ENCODE results near the gene RAET1L.
"Not testable (repeated sequence)": the region's sequence is repeated elsewhere in the genome, so short reads cannot be mapped to it uniquely, and the experiment has no call there.

The RAET1L gene

GRCh38 chr6:149991838-149992237 lies 33.5 kb downstream of the RAET1L start:
- Histone ChIP-seq H3K27me3 (ENCODE audit: insufficient read depth, low read length, poor library complexity) (peaks cover 47% of the 10 kb centered on the region), H3K4me2 (ENCODE audit: insufficient read depth, low read length) (peak overlapping the region; percentile 87), H3K4me1 (ENCODE audit: insufficient read depth, low read length) (peaks cover 30% of the 10 kb centered on the region), H3K9me3 (ENCODE audit: insufficient read depth, low read length, severe bottlenecking) (no peaks in the 10 kb centered on the region), H3K27ac (ENCODE audit: low read length) (no peak overlapping the region), H2AFZ (ENCODE audit: low read depth, low read length) (no peak overlapping the region), H3K79me2 (ENCODE audit: insufficient read depth, low read length) (no peaks in the 10 kb centered on the region), H3K36me3 (ENCODE audit: insufficient read depth, low read length) (no peaks in the 10 kb centered on the region), H3K9ac (ENCODE audit: low read depth, low read length) (no peak overlapping the region), H4K20me1 (ENCODE audit: insufficient read depth, low read length) (no peaks in the 10 kb centered on the region), H3K4me3 (ENCODE audit: low read depth in 1 of 2, low read length in 2 of 2) (peak overlapping the region in 1 of 2 experiments; percentile 66; a peak in 1 of 4 replicates)
- TF ChIP-seq, protein P1, sequence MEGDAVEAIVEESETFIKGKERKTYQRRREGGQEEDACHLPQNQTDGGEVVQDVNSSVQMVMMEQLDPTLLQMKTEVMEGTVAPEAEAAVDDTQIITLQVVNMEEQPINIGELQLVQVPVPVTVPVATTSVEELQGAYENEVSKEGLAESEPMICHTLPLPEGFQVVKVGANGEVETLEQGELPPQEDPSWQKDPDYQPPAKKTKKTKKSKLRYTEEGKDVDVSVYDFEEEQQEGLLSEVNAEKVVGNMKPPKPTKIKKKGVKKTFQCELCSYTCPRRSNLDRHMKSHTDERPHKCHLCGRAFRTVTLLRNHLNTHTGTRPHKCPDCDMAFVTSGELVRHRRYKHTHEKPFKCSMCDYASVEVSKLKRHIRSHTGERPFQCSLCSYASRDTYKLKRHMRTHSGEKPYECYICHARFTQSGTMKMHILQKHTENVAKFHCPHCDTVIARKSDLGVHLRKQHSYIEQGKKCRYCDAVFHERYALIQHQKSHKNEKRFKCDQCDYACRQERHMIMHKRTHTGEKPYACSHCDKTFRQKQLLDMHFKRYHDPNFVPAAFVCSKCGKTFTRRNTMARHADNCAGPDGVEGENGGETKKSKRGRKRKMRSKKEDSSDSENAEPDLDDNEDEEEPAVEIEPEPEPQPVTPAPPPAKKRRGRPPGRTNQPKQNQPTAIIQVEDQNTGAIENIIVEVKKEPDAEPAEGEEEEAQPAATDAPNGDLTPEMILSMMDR (IDR thresholded peaks at IDR 0.05; ENCODE audit: borderline replicate concordance, extremely low read depth, low read length, poor library complexity, severe bottlenecking) = no peak
- no peak for TF ChIP-seq EZH2 (IDR thresholded peaks at IDR 0.05; ENCODE audit: borderline replicate concordance, low read depth, low read length, severe bottlenecking)
- ATAC-seq (ENCODE audit: insufficient read depth, low read depth) (no peak), DNase-seq (no peak)

DNA sequence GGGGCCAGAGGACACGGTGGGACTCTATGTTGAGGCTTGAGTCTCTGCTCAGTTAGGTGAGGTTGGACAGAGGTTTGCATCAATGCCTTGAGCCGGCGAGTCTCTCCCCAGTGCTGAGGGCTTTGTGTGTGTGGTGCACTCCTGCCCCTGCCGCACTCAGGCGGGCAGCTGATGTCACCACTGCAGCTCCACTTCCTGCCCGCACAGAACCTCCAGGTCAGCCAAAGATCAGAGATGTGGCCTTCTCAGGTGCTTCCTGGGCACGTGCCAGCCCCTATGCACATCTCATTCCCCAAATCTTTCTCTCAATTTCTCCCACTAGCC lies 33.9 kb downstream of the RAET1L start:
- peak; percentile 26 for DNase-seq
- peak overlapping the region; percentile 49 for H3K9ac ChIP-seq (ENCODE audit: low read depth, low read length)
- peak; percentile 62 for ATAC-seq (ENCODE audit: insufficient read depth, low read depth)
- H3K36me3 ChIP-seq (ENCODE audit: insufficient read depth, low read length); H3K79me2 ChIP-seq (ENCODE audit: insufficient read depth, low read length); H4K20me1 ChIP-seq (ENCODE audit: insufficient read depth, low read length); H3K27ac ChIP-seq (ENCODE audit: low read length); H3K9me3 ChIP-seq (ENCODE audit: insufficient read depth, low read length, severe bottlenecking): not testable (repeated sequence)
- peaks cover 51% of the 10 kb centered on the region for H3K27me3 ChIP-seq (ENCODE audit: insufficient read depth, low read length, poor library complexity)
- peak overlapping the region; percentile 79; the same call in 1 of the 2 replicates for H2AFZ ChIP-seq (ENCODE audit: low read depth, low read length)
- peak overlapping the region; percentile 87 for H3K4me2 ChIP-seq (ENCODE audit: insufficient read depth, low read length)
- H3K4me1 ChIP-seq (ENCODE audit: insufficient read depth, low read length) = peaks cover 30% of the 10 kb centered on the region
- H3K4me3 ChIP-seq (ENCODE audit: low read depth in 1 of 2, low read length in 2 of 2) = peak overlapping the region in 1 of 2 experiments; percentile 66; a peak in 2 of 4 replicates

DNA sequence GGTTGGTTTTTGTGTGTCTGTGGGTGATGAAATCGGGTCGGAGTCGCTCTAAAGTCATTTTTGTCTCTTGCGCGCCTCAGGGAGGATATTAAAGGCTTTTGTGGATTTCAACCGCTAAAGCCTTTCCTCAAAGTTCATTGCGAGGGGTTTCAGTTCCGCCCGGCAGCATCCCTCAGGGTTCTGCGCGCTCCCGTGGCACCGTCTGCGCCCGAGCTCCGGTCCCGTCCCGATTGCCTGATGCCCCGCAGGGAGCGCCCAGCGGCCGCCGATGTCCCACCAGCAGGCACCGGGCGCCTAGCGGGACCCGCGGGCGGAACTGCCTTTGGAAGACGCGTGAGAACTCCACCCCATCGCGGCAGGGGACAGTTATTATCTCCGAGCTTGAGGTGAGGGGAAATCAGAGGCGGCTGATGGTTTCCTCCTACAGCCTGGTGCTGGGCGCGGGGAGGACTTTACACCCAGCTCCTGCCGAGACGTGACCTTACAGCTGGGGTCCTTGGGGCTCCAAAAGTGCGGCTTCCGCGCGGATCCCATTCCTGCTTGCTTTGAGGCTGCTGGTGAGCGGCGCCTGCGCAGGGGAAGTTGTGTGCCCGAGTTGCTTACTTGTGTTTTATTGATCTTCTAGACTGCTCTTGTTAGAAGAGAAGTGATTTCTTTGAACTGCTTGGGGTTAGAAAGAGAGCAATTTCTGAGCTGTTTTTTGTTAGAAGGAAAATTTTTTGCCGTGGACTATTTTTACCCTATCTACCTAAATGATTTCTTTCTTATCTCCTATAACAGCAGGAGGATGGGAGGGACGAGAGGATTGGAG lies 34.5 kb downstream of the RAET1L start:
- no peak overlapping the region; the same call in 1 of the 2 replicates for H3K27ac ChIP-seq (ENCODE audit: low read length)
- DNase-seq = peak; percentile 44
- H3K9me3 ChIP-seq (ENCODE audit: insufficient read depth, low read length, severe bottlenecking) = no peaks in the 10 kb centered on the region
- H4K20me1 ChIP-seq (ENCODE audit: insufficient read depth, low read length) = no peaks in the 10 kb centered on the region
- H3K4me1 ChIP-seq (ENCODE audit: insufficient read depth, low read length) = peaks cover 30% of the 10 kb centered on the region
- H3K36me3 ChIP-seq (ENCODE audit: insufficient read depth, low read length) = no peaks in the 10 kb centered on the region
- peak overlapping the region; percentile 87 for H3K4me2 ChIP-seq (ENCODE audit: insufficient read depth, low read length)
- H3K79me2 ChIP-seq (ENCODE audit: insufficient read depth, low read length) = no peaks in the 10 kb centered on the region
- ATAC-seq (ENCODE audit: insufficient read depth, low read depth) = peak; percentile 60
- peak overlapping the region; percentile 49 for H3K9ac ChIP-seq (ENCODE audit: low read depth, low read length)
- TF ChIP-seq, protein P1 (IDR thresholded peaks at IDR 0.05; ENCODE audit: borderline replicate concordance, extremely low read depth, low read length, poor library complexity, severe bottlenecking) = no peak
- no peak for TF ChIP-seq EZH2 (IDR thresholded peaks at IDR 0.05; ENCODE audit: borderline replicate concordance, low read depth, low read length, severe bottlenecking)
- peak overlapping the region; percentile 8 to 66; a peak in 3 of 4 replicates for H3K4me3 ChIP-seq (ENCODE audit: low read depth in 1 of 2, low read length in 2 of 2)
- peak overlapping the region; percentile 79 for H2AFZ ChIP-seq (ENCODE audit: low read depth, low read length)
- H3K27me3 ChIP-seq (ENCODE audit: insufficient read depth, low read length, poor library complexity) = peaks cover 54% of the 10 kb centered on the region

DNA sequence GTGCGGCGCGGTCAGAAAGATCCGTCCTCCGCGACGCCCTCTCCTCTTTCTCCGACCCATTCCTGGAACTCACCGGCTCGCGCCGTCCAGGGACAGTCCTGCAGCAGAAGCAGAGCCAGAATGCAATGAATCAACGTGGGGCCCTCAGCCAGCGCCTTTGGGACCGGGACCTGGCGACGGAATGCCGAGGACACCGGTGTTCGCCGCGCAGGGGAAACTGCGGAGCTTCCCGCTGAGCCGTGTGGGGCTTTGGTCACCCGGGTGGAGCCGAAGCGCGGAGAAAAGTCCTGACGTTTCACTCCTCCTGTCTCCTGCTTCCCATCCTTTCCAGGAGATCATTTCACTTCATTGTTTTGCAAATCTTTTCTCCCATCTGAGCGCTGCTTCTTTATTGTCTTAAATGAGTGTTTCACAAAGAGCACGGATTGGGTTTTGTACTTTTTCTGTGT lies 35.1 kb downstream of the RAET1L start:
- H3K36me3 ChIP-seq (ENCODE audit: insufficient read depth, low read length) = no peaks in the 10 kb centered on the region
- peaks cover 54% of the 10 kb centered on the region for H3K27me3 ChIP-seq (ENCODE audit: insufficient read depth, low read length, poor library complexity)
- peak overlapping the region; percentile 8 to 66; a peak in 3 of 4 replicates for H3K4me3 ChIP-seq (ENCODE audit: low read depth in 1 of 2, low read length in 2 of 2)
- H2AFZ ChIP-seq (ENCODE audit: low read depth, low read length) = peak overlapping the region; percentile 79
- H3K9me3 ChIP-seq (ENCODE audit: insufficient read depth, low read length, severe bottlenecking) = no peaks in the 10 kb centered on the region
- peaks cover 30% of the 10 kb centered on the region for H3K4me1 ChIP-seq (ENCODE audit: insufficient read depth, low read length)
- peak overlapping the region; percentile 87 for H3K4me2 ChIP-seq (ENCODE audit: insufficient read depth, low read length)
- H4K20me1 ChIP-seq (ENCODE audit: insufficient read depth, low read length) = no peaks in the 10 kb centered on the region
- ATAC-seq (ENCODE audit: insufficient read depth, low read depth) (no peak), DNase-seq (no peak)
- no peaks in the 10 kb centered on the region for H3K79me2 ChIP-seq (ENCODE audit: insufficient read depth, low read length)
- peak; percentile 45 for TF ChIP-seq EZH2 (IDR thresholded peaks at IDR 0.05; ENCODE audit: borderline replicate concordance, low read depth, low read length, severe bottlenecking)
- TF ChIP-seq, protein P1 (IDR thresholded peaks at IDR 0.05; ENCODE audit: borderline replicate concordance, extremely low read depth, low read length, poor library complexity, severe bottlenecking) = no peak
- peak overlapping the region; percentile 49; the same call in 1 of the 2 replicates for H3K9ac ChIP-seq (ENCODE audit: low read depth, low read length)
- H3K27ac ChIP-seq (ENCODE audit: low read length) = no peak overlapping the region
